Measurements from ENCODE around the gene COMT. TPM values are rescaled to one million over a fixed set of nuclear protein-coding genes. Genes with fewer than 3 reads are reported as not detected.

The COMT gene
- total RNA-seq, 4 donors from 2014 or later, result 154 to 255 (median 223) TPM

GRCh38 chr22:19963863-19964642 is 22.5 kb downstream of the COMT start:
- in situ Hi-C loops (cut with MboI; ENCODE audit: low sequenced_read_pairs in 4 of 4) (no loop called here), intact Hi-C loops (cut with DNase I; ENCODE audit: low total_unique reads) (no loop called here)
- Histone ChIP-seq H3K27me3 (no peaks in the 10 kb centered on the region), H3K27ac (no peak overlapping the region), H3K36me3 (peaks cover 0 to 31% of the 10 kb centered on the region in 2 donors), H3K9me3 (no peaks in the 10 kb centered on the region), H3K4me3 (no peak overlapping the region), H3K4me1 (peaks cover 13 to 17% of the 10 kb centered on the region in 2 donors)
- no peak for TF ChIP-seq CTCF (IDR thresholded peaks at IDR 0.05 in 4 of 5, conservative IDR thresholded peaks at IDR 0.05 in 1 of 5)
- TF ChIP-seq POLR2A (IDR thresholded peaks at IDR 0.05), result no peak
- no peak for ATAC-seq
- DNase-seq, result no peak

- no peak for TF ChIP-seq POLR2A (IDR thresholded peaks at IDR 0.05)
- intact Hi-C loops (cut with DNase I; ENCODE audit: low total_unique reads) (no loop called here), in situ Hi-C loops (cut with MboI; ENCODE audit: low sequenced_read_pairs in 4 of 4) (no loop called here)
- peaks cover 0 to 37% of the 10 kb centered on the region in 2 donors for H3K36me3 ChIP-seq
- ATAC-seq (no peak), DNase-seq (no peak)
- no peak overlapping the region for H3K4me3 ChIP-seq
- H3K27me3 ChIP-seq, result no peaks in the 10 kb centered on the region
- H3K27ac ChIP-seq, result no peak overlapping the region
- H3K4me1 ChIP-seq, result peaks cover 13 to 17% of the 10 kb centered on the region in 2 donors
- no peaks in the 10 kb centered on the region for H3K9me3 ChIP-seq
Measured at GRCh38 chr22:19964701-19965386, 23.3 kb downstream of the COMT start.

- H3K27me3 ChIP-seq, result no peaks in the 10 kb centered on the region
- H3K9me3 ChIP-seq, result no peaks in the 10 kb centered on the region
- peaks cover 0 to 37% of the 10 kb centered on the region in 2 donors for H3K36me3 ChIP-seq
- TF ChIP-seq POLR2A (IDR thresholded peaks at IDR 0.05), result no peak
- no peak for TF ChIP-seq CTCF (IDR thresholded peaks at IDR 0.05 in 4 of 5, conservative IDR thresholded peaks at IDR 0.05 in 1 of 5)
- H3K4me1 ChIP-seq, result peaks cover 13 to 16% of the 10 kb centered on the region in 2 donors
- no peak overlapping the region for H3K4me3 ChIP-seq
- no peak for ATAC-seq
- intact Hi-C loops (cut with DNase I; ENCODE audit: low total_unique reads), result no loop called here
- no peak for DNase-seq
- in situ Hi-C loops (cut with MboI; ENCODE audit: low sequenced_read_pairs in 4 of 4), result no loop called here
- peak overlapping the region in 1 of 4 donors; percentile 12 for H3K27ac ChIP-seq
Measured at GRCh38 chr22:19965771-19966709, 24.5 kb downstream of the COMT start.

GRCh38 chr22:19966908-19967750 is 25.6 kb downstream of the COMT start:
- DNase-seq (no peak), ATAC-seq (no peak)
- H3K4me3 ChIP-seq, result no peak overlapping the region
- no peaks in the 10 kb centered on the region for H3K27me3 ChIP-seq
- no peak overlapping the region for H3K27ac ChIP-seq
- in situ Hi-C loops (cut with MboI; ENCODE audit: low sequenced_read_pairs in 4 of 4), result no loop called here
- no peaks in the 10 kb centered on the region for H3K9me3 ChIP-seq
- no peak for TF ChIP-seq POLR2A (IDR thresholded peaks at IDR 0.05)
- H3K36me3 ChIP-seq, result peaks cover 0 to 37% of the 10 kb centered on the region in 2 donors
- intact Hi-C loops (cut with DNase I; ENCODE audit: low total_unique reads), result no loop called here
- H3K4me1 ChIP-seq, result peaks cover 4 to 7% of the 10 kb centered on the region in 2 donors

- TF ChIP-seq POLR2A (IDR thresholded peaks at IDR 0.05) (no peak), CTCF (IDR thresholded peaks at IDR 0.05 in 4 of 5, conservative IDR thresholded peaks at IDR 0.05 in 1 of 5) (no peak)
- ATAC-seq (no peak), DNase-seq (no peak)
- Histone ChIP-seq H3K36me3 (peaks cover 0 to 37% of the 10 kb centered on the region in 2 donors), H3K9me3 (no peaks in the 10 kb centered on the region), H3K4me3 (no peak overlapping the region), H3K4me1 (no peaks in the 10 kb centered on the region), H3K27me3 (no peaks in the 10 kb centered on the region), H3K27ac (no peak overlapping the region)
- in situ Hi-C loops (cut with MboI; ENCODE audit: low sequenced_read_pairs in 4 of 4) (no loop called here), intact Hi-C loops (cut with DNase I; ENCODE audit: low total_unique reads) (no loop called here)
Measured at GRCh38 chr22:19967850-19968449, 26.4 kb downstream of the COMT start.
